Stimulated activated CD4-positive, alpha-beta T cell treated with anti-CD3 and anti-CD28 coated beads, Interleukin-4, amount 100 ng/mL, for 24 hours (primary cell): Measurements from ENCODE around the gene VEGFB.
"Not testable (repeated sequence)": the region's sequence is repeated elsewhere in the genome, so short reads cannot be mapped to it uniquely, and the experiment has no call there.

Experiments
- DNase-seq: peaks from one replicate; pipeline ENCODE4 v3.0.0-alpha.2; 2020

VEGFB gene

DNA sequence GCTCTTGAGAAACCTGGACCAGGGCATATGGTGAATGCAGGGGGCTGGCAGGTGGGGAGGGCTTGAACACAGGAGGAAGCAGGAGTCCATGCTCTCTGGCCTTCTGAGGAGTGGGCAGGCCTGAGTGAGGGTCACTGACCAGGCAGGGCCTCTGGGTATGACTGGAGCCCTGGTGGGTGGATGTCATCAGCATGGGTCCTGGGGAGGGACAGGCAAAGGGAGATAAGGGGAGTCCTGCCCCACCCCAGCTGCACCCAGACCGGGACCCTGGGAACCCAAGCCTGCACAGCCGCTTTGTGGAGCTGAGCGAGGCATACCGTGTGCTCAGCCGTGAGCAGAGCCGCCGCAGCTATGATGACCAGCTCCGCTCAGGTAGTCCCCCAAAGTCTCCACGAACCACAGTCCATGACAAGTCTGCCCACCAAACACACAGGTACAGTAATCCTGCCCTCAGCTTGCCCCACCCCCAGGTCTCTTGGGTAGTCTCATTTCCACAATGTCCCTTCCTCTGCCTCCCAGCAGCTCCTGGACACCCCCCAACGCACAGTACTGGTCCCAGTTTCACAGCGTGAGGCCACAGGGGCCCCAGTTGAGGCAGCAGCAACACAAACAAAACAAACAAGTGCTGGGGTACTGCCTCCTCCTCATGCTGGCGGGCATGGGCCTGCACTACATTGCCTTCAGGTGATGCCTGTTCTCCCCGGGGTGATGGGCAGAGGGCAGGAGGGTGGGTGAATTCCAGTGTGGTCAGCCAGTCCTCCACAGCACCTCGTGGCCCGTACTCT, 2.0 kb upstream of the VEGFB start:
- no peak for DNase-seq

GRCh38 chr11:64232967-64233315, 1.4 kb upstream of the VEGFB start:
- no peak for DNase-seq

DNA sequence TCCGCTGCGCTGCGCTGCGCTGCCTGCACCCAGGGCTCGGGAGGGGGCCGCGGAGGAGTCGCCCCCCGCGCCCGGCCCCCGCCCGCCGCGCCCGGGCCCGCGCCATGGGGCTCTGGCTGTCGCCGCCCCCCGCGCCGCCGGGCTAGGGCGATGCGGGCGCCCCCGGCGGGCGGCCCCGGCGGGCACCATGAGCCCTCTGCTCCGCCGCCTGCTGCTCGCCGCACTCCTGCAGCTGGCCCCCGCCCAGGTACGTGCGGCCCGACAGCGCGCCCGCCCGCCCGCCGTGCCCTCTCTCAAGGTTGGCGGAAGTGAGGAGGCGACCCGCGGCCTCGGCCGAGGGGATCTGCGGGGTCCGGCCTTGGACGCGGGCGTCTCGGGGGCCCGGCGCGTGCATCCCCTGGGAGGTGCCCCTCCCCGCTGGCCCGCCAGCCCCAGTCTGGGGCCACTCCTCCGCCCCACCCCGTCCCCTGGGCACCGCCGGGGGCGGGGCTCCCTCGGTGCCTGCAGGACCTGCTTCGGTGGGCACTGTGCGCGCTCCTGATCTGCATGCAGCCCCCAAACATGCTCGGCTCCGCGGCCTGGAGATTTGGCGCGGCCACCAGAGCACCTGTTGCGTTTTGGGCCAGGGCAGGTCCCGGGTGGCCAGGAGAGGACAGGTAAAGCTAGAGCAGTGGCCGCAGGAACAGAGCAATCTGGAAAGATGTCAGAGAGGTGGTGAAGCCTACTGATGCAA, 429 bp downstream of the VEGFB start:
- no peak for DNase-seq

GRCh38 chr11:64235437-64236161, 1.2 kb downstream of the VEGFB start:
- DNase-seq = no peak

DNA sequence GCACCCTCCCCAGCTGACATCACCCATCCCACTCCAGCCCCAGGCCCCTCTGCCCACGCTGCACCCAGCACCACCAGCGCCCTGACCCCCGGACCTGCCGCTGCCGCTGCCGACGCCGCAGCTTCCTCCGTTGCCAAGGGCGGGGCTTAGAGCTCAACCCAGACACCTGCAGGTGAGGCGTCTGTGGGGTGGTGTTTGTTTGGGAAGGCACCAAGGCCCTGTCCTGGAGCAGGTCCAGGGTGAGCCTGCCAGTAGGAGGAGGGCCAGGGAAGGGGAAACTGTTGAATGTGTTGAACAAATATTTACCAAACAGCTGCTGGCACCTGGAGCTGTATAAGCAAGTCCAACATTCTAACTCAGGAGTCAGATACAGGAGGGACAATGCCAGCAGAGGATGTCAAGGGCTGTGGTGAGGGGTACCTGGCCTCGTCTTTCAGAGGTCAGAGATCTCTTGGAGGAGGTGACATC, 3.1 kb downstream of the VEGFB start:
- DNase-seq = no peak

- no peak for DNase-seq
These were observed 3.7 kb downstream of the VEGFB start for GRCh38 chr11:64238076-64238475.

DNA sequence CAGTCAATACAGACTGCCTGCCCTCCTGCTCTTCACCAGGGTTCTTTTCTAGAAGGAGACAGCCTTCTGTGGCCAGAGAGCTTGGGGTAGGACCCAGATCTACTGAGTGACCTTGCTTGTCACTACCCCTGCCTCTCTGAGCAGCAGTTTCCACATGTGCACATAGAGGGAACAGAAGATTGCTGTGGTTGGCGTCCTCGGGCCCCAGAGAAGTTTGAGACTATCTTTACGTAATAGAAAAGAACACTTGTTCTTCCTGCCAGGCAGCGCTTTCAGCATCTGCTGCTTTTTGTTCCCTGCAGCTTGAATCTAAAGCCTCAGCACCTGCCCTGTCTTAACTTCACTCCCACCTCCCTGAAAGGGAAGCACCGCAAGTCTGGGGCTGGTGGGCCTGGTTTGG, 4.6 kb downstream of the VEGFB start:
- no peak for DNase-seq

DNA sequence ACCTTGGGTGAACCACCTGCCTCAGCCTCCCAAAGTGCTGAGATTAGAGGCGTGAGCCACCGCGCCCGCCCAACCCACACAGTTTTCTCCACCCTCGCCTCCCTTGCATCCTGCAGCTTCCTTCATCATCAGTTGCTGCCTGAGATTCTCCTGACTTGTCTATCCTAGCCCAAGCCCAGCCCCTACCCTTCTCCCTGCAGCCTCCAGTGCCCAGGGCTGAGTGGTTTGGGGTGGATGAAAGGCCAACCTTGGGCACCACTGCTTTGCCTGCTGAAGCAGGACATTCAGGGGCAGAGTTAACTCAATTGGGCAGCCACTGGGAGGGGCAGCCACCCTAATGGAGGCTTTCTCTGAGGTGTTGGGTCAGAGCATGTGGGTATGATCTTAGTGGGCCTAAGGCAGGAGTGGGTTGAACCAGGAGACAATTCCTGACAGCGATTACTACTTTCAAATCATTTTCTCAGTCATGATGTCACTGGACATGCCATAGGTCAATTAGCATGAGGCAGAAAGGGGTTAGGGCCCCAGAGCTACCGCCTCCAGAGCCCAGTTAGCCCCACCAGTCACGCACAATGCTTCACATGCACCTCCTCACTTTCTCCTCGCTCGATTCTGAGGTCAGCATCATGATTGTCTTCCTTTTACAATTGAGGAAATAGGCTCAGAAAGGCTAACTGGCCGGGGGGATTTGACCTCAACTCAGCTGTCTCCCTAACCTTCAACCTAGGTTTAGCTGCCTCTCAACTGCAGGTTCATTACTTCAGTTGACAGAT, 5.5 kb downstream of the VEGFB start:
- DNase-seq = no peak

- peak; percentile 98 for DNase-seq
These were observed 6.3 kb downstream of the VEGFB start, which contains the start of gene FKBP2 for GRCh38 chr11:64240435-64241240. TSS of gene FKBP2 (plus strand) at chr11:64241095. CDS start at chr11:64242388, 1,293 bp downstream.

DNA sequence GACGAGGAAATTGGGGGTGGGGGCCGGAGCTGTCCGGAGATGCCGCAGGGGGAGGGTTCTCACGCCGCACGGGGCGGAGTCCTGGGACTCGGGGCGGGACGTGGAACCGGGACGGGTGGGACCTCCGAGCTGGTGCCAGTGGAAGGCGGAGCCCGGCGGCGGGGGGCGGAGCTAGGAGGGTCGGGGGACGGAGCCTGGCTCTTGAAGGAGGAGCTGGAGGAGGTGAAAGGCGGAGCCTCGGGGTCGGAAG, 6.8 kb downstream of the VEGFB start:
- peak; percentile 100 for DNase-seq

GRCh38 chr11:64241491-64242374, 7.3 kb downstream of the VEGFB start:
- DNase-seq = no peak

DNA sequence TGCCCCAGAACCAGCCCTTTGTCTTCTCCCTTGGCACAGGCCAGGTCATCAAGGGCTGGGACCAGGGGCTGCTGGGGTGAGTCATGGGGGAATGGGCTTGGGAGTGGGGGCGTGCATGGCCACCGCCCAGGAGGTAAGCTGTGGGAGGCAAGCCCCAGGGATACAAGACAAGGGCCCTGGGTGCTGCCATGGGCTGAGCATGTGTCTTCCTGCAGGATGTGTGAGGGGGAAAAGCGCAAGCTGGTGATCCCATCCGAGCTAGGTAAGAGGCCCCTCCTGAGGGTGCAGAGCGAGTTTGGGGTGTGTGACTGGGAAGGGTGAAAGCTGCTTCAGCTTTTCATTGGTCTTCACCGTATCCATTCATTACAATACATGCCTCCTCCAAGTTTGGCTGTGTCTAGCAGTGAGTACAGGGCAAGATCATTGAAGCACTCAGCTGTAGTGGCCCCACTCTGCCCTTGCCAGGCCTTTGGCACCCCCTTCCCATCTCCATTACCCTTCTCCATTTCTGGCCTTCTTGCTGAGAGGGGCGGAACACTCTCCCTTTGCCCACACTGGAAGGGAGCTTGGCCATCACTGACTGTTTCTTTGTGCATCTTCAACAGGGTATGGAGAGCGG, 9.0 kb downstream of the VEGFB start:
- no peak for DNase-seq

DNA sequence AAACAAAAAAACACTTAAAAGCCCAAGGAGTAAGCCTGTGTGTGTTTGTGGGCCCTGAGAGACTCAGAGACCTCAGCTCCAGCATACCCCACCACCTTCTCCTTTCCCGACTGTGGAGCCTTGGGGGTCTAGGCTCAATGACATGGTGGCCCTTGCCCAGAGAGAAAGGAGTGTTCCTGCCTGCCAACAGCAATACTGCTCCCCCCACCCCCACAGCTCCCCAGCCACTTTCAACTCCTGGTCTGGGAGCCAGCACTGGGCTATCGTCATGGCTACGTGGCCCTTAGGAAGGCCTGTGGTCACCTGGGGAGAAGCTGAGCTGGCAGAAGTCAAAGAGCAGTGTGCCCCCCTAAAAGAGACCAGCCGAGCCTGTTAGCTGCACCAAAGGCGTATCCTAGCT, 9.7 kb downstream of the VEGFB start:
- DNase-seq = no peak

GRCh38 chr11:64244966-64245365, 10.6 kb downstream of the VEGFB start:
- DNase-seq = no peak

DNA sequence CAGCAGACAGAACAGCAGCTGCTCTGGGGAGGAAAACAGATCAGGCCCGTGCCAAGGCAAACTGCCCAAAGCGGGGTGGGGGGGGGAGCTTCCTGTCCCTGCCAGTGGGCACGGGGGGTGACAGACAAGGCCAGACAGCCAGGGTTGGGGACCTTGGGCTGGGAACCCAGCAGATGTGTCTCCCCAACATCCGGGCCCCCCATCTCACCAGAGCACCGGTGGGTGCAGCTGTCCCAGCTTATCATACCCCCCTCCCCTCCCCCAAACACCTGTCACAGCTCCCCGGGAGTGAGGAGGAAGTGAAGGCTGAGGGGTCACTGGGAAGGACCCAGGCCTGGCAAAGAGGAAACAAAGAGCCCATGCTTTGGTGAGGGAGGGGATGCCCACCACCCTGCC, 11.0 kb downstream of the VEGFB start:
- no peak for DNase-seq

GRCh38 chr11:64245797-64246620, 11.6 kb downstream of the VEGFB start:
- peak; percentile 87 for DNase-seq

DNA sequence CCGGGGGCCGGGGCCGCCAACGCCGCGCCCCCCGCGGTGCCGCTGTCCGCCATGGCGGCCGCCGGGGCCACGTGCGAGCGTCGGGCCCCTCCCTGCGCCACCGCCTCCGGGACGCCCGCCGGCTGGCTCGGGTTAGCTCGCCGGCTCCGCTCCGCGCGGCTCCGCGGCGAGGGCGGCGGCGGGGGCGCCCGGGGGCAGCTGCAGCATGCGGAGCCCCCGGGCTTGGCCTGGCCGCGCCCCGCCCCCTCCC, 12.2 kb downstream of the VEGFB start:
- not testable (repeated sequence) for DNase-seq

- peak; percentile 85 for DNase-seq
These were observed 12.7 kb downstream of the VEGFB start, which contains the start of gene PPP1R14B for GRCh38 chr11:64246871-64247728. TSS of gene PPP1R14B (minus strand) at chr11:64246943. CDS start at chr11:64246673, 270 bp downstream.
